GM12878 (cell line): ENCODE measurements around the gene KAZN. TPM values are rescaled to one million over a fixed set of nuclear protein-coding genes. Genes with fewer than 3 reads are reported as not detected.

ENCODE experiments used
- ATAC-seq: fragments of 200-7000 bp; cut with Tn5 transposase; 3 replicates; pipeline ENCODE4 v1.9.1; 2020; ENCODE audit warnings: mild to moderate bottlenecking, moderate library complexity
- BruUV-seq: library from RNA; stranded (reverse); fragments of 400-500 nt; replicated peaks from 2 replicates; lab custom pipeline; 2021; lab: Mats Ljungman, UMichigan
- CTCF ChIA-PET: fragments of 300-600 bp; sonication (Branson Sonifier 250); formaldehyde crosslinking; extraction: SDS; loops from one replicate; lab custom pipeline; 2021; ENCODE audit warnings: inconsistent platforms; lab: Yijun Ruan, JAX
- POLR2A ChIA-PET: fragments of 350-600 bp; formaldehyde crosslinking; extraction: SDS; loops from one replicate; lab custom pipeline; 2021; ENCODE audit warnings: inconsistent platforms; lab: Charles Lee
- RAD21 ChIA-PET: fragments of 300-600 bp; sonication (Branson Sonifier 250); formaldehyde crosslinking; loops from one replicate; lab custom pipeline; 2023; ENCODE audit warnings: antibody characterized with exemption; ENCODE audit not compliant: unreplicated experiment; lab: Charles Lee
- SMC1A ChIA-PET: fragments of 300-600 bp; sonication (Branson Sonifier 250); formaldehyde crosslinking; loops from one replicate; lab custom pipeline; 2023; ENCODE audit not compliant: unreplicated experiment, uncharacterized antibody; lab: Charles Lee
- DNase-seq: peaks from one replicate; pipeline ENCODE4 v3.0.0-alpha.2; 2011; ENCODE audit warnings: low read depth, low spot score
- FAIRE-seq: peaks from 3 replicates; lab custom pipeline; 2011; peaks lifted over from hg19 to GRCh38; lab: Jason Lieb, UNC
- H2AFZ ChIP-seq: 2 replicates; pipeline ENCODE4 v1.6.0; 2011; ENCODE audit warnings: low read depth, low read length, control low read depth; ENCODE audit not compliant: control insufficient read depth
- H3K27ac ChIP-seq: 2 replicates; pipeline ENCODE4 v1.5.1; 2011; ENCODE audit warnings: control low read depth; ENCODE audit not compliant: control insufficient read depth, insufficient read depth
- H3K27me3 ChIP-seq, 2 experiments: replicated peaks in 1 of 2; 2 replicates each; pipeline versions ENCODE4 v1.6.0 to v1.6.1; 2011; ENCODE audit warnings: low read length in 1 of 2; ENCODE audit not compliant: control insufficient read depth in 2 of 2, insufficient read depth in 2 of 2
- H3K36me3 ChIP-seq, 2 experiments: 2 replicates each; pipeline ENCODE4 v1.5.1; 2011; ENCODE audit warnings: low read length in 1 of 2; ENCODE audit not compliant: control insufficient read depth in 2 of 2, insufficient read depth in 2 of 2
- H3K4me1 ChIP-seq: 2 replicates; pipeline ENCODE4 v1.6.1; 2011; ENCODE audit warnings: mild to moderate bottlenecking, low read length, moderate library complexity, mixed read lengths; ENCODE audit not compliant: control insufficient read depth, insufficient read depth
- H3K4me2 ChIP-seq: 2 replicates; pipeline ENCODE4 v1.6.0; 2011; ENCODE audit warnings: control low read depth; ENCODE audit not compliant: control insufficient read depth, insufficient read depth
- H3K4me3 ChIP-seq: fragments of 200-600 bp; sonication (generic); 2 replicates; pipeline ENCODE4 v1.5.1; 2016
- H3K79me2 ChIP-seq: 2 replicates; pipeline ENCODE4 v1.6.0; 2011; ENCODE audit warnings: low read length; ENCODE audit not compliant: control insufficient read depth, insufficient read depth
- H3K9ac ChIP-seq: 2 replicates; pipeline ENCODE4 v1.8.0; 2011; ENCODE audit warnings: low read length, control low read depth, mixed read lengths; ENCODE audit not compliant: control insufficient read depth, insufficient read depth
- H3K9me3 ChIP-seq: replicated peaks from 3 replicates; pipeline ENCODE4 v1.5.1; 2011; ENCODE audit warnings: mild to moderate bottlenecking, low read length; ENCODE audit not compliant: control insufficient read depth, insufficient read depth
- H4K20me1 ChIP-seq: 2 replicates; pipeline ENCODE4 v1.6.0; 2011; ENCODE audit not compliant: control insufficient read depth, insufficient read depth
- IKZF2 ChIP-seq, 2 experiments: fragments of 450-650 bp; IDR thresholded peaks; 2 replicates each; pipeline ENCODE4 v1.6.1; 2017; ENCODE audit warnings: mild to moderate bottlenecking in 2 of 2, moderate library complexity in 2 of 2
- NR2F1 ChIP-seq: fragments of 450-650 bp; conservative IDR thresholded peaks from 2 replicates; pipeline ENCODE4 v1.6.1; 2017; ENCODE audit warnings: mild to moderate bottlenecking
- PBX3 ChIP-seq: IDR thresholded peaks from 2 replicates; pipeline ENCODE4 v1.6.1; 2011; ENCODE audit warnings: mild to moderate bottlenecking, low read depth, low read length, moderate library complexity; ENCODE audit not compliant: insufficient replicate concordance
- PRDM15 ChIP-seq: fragments of 450-650 bp; formaldehyde crosslinking; IDR thresholded peaks from 2 replicates; pipeline ENCODE4 v1.4.0; 2020; ENCODE audit warnings: mild to moderate bottlenecking, moderate library complexity
- RCOR1 ChIP-seq: conservative IDR thresholded peaks from 2 replicates; pipeline ENCODE4 v1.6.1; 2012; ENCODE audit warnings: low read depth, low read length, improper control_type of control experiment
- SUZ12 ChIP-seq: fragments of 200-600 bp; sonication (generic); IDR thresholded peaks from one replicate; pipeline ENCODE4 v1.6.1; 2018; ENCODE audit warnings: antibody characterized with exemption, mild to moderate bottlenecking; ENCODE audit not compliant: unreplicated experiment
- ZBTB4 ChIP-seq: fragments of 450-650 bp; formaldehyde crosslinking; IDR thresholded peaks from 2 replicates; pipeline ENCODE4 v1.4.0; 2022; ENCODE audit warnings: mild to moderate bottlenecking, moderate library complexity
- WGBS: methylation state at CpG from one replicate; pipeline ENCODE4 v1.1.6; 2016; ENCODE audit warnings: low lambda C conversion rate; ENCODE audit not compliant: insufficient replicate concordance, insufficient coverage; ENCODE audit errors: missing lambda C conversion rate; 5-methylcytosine and 5-hydroxymethylcytosine counted together
- in situ Hi-C: fragments of 300-500 bp; cut with MboI; formaldehyde crosslinking; loops from 9 replicates; pipeline ENCODE4 v1.14.3; 2018; ENCODE audit warnings: mixed read lengths
- intact Hi-C: fragments of 100-400 bp; cut with micrococcal nuclease; formaldehyde crosslinking; loops from one replicate; pipeline ENCODE4 v1.14.2; 2022; ENCODE audit not compliant: unreplicated experiment
- polyA plus RNA-seq, 11 experiments: library from polyadenylated mRNA; depleted of rRNA in 4 of 11; unstranded in 6 of 11; stranded (reverse) in 5 of 11; fragments of >200 nt; fragmentation: Nextera tagmentation in 4 of 11; fragmentation: Illumina TruSeq in 1 of 11; extraction: Ambion mirVana in 4 of 11; extraction: Trizol in 1 of 11; gene quantifications; 1 replicate in 1 of 11; 2 replicates in 10 of 11; pipeline versions ENCODE4 v1.2.1 to v1.2.3, GENCODE V29; 2011 to 2016; ENCODE audit warnings: inconsistent platforms in 2 of 11, missing spikeins in 2 of 11, low read depth in 1 of 11
- total RNA-seq, 4 experiments: library from RNA; depleted of rRNA in 3 of 4; stranded (reverse); fragments of >200 nt in 3 of 4; fragmentation: Illumina TruSeq in 1 of 4; extraction: Trizol in 1 of 4; gene quantifications; 2 replicates each; pipeline versions ENCODE4 v1.2.1 to v1.2.3, GENCODE V29; 2013 to 2021

The KAZN gene
- total and polyA plus RNA-seq, 10 of the 15 experiments (the other 5 are each of a cell fraction or from before 2014, with no cell fraction given), result 0.72 to 4.0 (median 1.2) TPM

- WGBS, result 26% methylated on average over 13 of the region's 13 CpGs
- POLR2A ChIA-PET, result no interaction called here
These were observed 175.0 kb downstream of the KAZN start for GRCh38 chr1:14773396-14774025.

More at GRCh38 chr1:14773396-14774025, 175.0 kb downstream of the KAZN start:
- DNase-seq (no peak), FAIRE-seq (no peak), ATAC-seq (no peak)
- Histone ChIP-seq H3K4me3 (no peak overlapping the region), H3K36me3 (no peaks in the 10 kb centered on the region), H3K27ac (no peak overlapping the region), H3K9me3 (no peaks in the 10 kb centered on the region), H4K20me1 (no peaks in the 10 kb centered on the region), H3K79me2 (no peaks in the 10 kb centered on the region), H3K9ac (no peak overlapping the region), H3K4me2 (no peak overlapping the region), H3K27me3 (no peaks in the 10 kb centered on the region), H2AFZ (no peak overlapping the region), H3K4me1 (no peaks in the 10 kb centered on the region)
- TF ChIP-seq RCOR1, result no peak
- no peak for TF ChIP-seq PBX3
- no peak for TF ChIP-seq ZBTB4
- TF ChIP-seq SUZ12, result no peak
- no peak for TF ChIP-seq NR2F1
- TF ChIP-seq IKZF2 (IDR thresholded peaks at IDR 0.05), result no peak
- TF ChIP-seq PRDM15 (CRISPR knock-in tag), result no peak
- CTCF ChIA-PET, result interaction anchor here (1.0 kb wide), 1 partner anchor 41 kb away, joined by 3 read pairs; no protein-coding TSS in a partner anchor
- intact Hi-C loops, result no loop called here
- SMC1A ChIA-PET, result no interaction called here
- in situ Hi-C loops, result no loop called here
- no TSS peak for BruUV-seq
- RAD21 ChIA-PET, result no interaction called here
